Fibroblast of lung (primary cell): ENCODE results near the gene PRKAG1.

Experiments used
- EZH2 ChIP-seq: IDR thresholded peaks from 2 replicates; pipeline ENCODE4 v1.5.1; 2012; ENCODE audit warnings: low read length, control low read depth, mild to moderate bottlenecking; ENCODE audit errors: missing control alignments
- TF ChIP-seq, protein P1 (sequence below), 2 donors: IDR thresholded peaks in 1 of 2; conservative IDR thresholded peaks in 1 of 2; 1 replicate in 1 of 2; 2 replicates in 1 of 2; pipeline ENCODE4 v1.5.1; 2011 to 2012; ENCODE audit warnings: low read length in 2 of 2, control low read depth in 1 of 2, inconsistent platforms in 1 of 2, low read depth in 1 of 2, mild to moderate bottlenecking in 1 of 2

DNA sequence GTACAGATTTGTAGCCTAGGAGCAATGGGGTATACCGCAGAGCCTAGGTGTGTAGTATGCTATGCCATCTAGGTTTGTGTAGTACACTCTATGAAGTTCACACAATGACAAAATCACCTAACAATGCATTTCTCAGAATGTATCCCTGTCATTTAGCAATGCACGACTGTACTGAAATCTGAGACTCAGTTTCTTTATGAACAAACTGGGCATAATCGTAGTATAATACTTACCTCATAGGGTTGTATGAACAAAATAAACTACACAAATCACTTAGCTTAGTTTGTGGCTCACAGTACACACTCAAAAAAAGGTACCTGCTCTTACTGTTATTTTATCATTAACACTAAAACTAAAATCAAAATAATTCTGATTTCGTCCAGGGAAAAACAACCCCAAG lies 6.9 kb upstream of the PRKAG1 start:
- TF ChIP-seq, protein P1, sequence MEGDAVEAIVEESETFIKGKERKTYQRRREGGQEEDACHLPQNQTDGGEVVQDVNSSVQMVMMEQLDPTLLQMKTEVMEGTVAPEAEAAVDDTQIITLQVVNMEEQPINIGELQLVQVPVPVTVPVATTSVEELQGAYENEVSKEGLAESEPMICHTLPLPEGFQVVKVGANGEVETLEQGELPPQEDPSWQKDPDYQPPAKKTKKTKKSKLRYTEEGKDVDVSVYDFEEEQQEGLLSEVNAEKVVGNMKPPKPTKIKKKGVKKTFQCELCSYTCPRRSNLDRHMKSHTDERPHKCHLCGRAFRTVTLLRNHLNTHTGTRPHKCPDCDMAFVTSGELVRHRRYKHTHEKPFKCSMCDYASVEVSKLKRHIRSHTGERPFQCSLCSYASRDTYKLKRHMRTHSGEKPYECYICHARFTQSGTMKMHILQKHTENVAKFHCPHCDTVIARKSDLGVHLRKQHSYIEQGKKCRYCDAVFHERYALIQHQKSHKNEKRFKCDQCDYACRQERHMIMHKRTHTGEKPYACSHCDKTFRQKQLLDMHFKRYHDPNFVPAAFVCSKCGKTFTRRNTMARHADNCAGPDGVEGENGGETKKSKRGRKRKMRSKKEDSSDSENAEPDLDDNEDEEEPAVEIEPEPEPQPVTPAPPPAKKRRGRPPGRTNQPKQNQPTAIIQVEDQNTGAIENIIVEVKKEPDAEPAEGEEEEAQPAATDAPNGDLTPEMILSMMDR (conservative IDR thresholded peaks at IDR 0.05 in 1 of 2, IDR thresholded peaks at IDR 0.05 in 1 of 2; ENCODE audit: low read depth in 1 of 2, low read length in 2 of 2) = no peak
- TF ChIP-seq EZH2 = no peak
